Heart right ventricle (tissue), 16 donors: ENCODE results near the gene ANKRD6. TPM values are rescaled to one million over a fixed set of nuclear protein-coding genes. Genes with fewer than 3 reads are reported as not detected.
A peak's percentile ranks its signal among the peaks of the same experiment; 100 is the strongest.

Experiments used
- ATAC-seq, 8 donors: fragments of 200-7000 bp; cut with Tn5 transposase; one replicate each; pipeline ENCODE4 v1.9.1; 2020; ENCODE audit warnings: mild to moderate bottlenecking in 8 of 8, moderate library complexity in 8 of 8, moderate number of reproducible peaks in 1 of 8
- DNase-seq, 2 donors: peaks; one replicate each; pipeline ENCODE4 v3.0.0-alpha.2; 2020
- H3K27ac ChIP-seq, 10 donors: fragments of 200-600 bp; sonication (generic) in 2 of 10; one replicate each; pipeline versions ENCODE4 v1.5.0 to v1.8.0; 2020 to 2022; ENCODE audit warnings: mild to moderate bottlenecking in 3 of 10
- H3K27me3 ChIP-seq, 7 donors: fragments of 200-600 bp; one replicate each; pipeline ENCODE4 v1.8.0; 2021 to 2022; ENCODE audit warnings: mild to moderate bottlenecking in 2 of 7
- H3K36me3 ChIP-seq, 9 donors: fragments of 200-600 bp; sonication (generic) in 1 of 9; one replicate each; pipeline versions ENCODE4 v1.5.0 to v1.8.0; 2020 to 2022; ENCODE audit warnings: mild to moderate bottlenecking in 2 of 9
- H3K4me1 ChIP-seq, 9 donors: fragments of 200-600 bp; sonication (generic) in 1 of 9; one replicate each; pipeline versions ENCODE4 v1.5.0 to v1.8.0; 2020 to 2022; ENCODE audit warnings: mild to moderate bottlenecking in 4 of 9
- H3K4me3 ChIP-seq, 10 donors: fragments of 200-600 bp; sonication (generic) in 2 of 10; one replicate each; pipeline versions ENCODE4 v1.5.0 to v1.8.0; 2020 to 2022; ENCODE audit warnings: mild to moderate bottlenecking in 7 of 10, moderate library complexity in 2 of 10
- H3K9me3 ChIP-seq, 11 donors: fragments of 200-600 bp in 10 of 11; sonication (generic) in 2 of 11; one replicate each; pipeline versions ENCODE4 v1.5.0 to v1.8.0; 2013 to 2022; ENCODE audit warnings: mild to moderate bottlenecking in 2 of 11, control low read depth in 1 of 11, moderate library complexity in 1 of 11
- CTCF ChIP-seq, 9 donors: fragments of 200-600 bp; sonication (generic) in 2 of 9; IDR thresholded peaks; one replicate each; pipeline versions ENCODE4 v1.5.0 to v1.8.0; 2021 to 2022; ENCODE audit warnings: antibody characterized with exemption in 9 of 9, mild to moderate bottlenecking in 5 of 9, moderate library complexity in 1 of 9
- WGBS, 2 donors: extraction: QIAGEN DNeasy Blood & Tissue Kit; methylation state at CpG; one replicate each; pipeline ENCODE4 v1.1.7; 2013; ENCODE audit warnings: inconsistent platforms in 1 of 2; 5-methylcytosine and 5-hydroxymethylcytosine counted together
- intact Hi-C, 10 donors: fragments of 100-400 bp; cut with DNase I; formaldehyde crosslinking; loops; one replicate each; pipeline versions ENCODE4 v1.11.1 to v1.14.2; 2022
- polyA plus RNA-seq, 2 donors: library from polyadenylated mRNA; stranded (reverse); fragments of 200-250 nt; gene quantifications; one replicate each; pipeline ENCODE4 v1.2.3, GENCODE V29; 2013
- total RNA-seq, 10 donors: library from RNA; stranded (reverse); fragmentation: NEBNext Ultra II Directional in 3 of 10; extraction: Animal tissue kit (Norgen Biotek cat#: 25700) in 3 of 10; gene quantifications; one replicate each; pipeline versions ENCODE4 v1.2.1 to v1.2.4, GENCODE V29; 2021 to 2023
- donor health status: Arrhythmogenic right ventricular cardiomyopathy.
- donor health status: ischemic (EF 13 %, LVEDD 7.1; RV severe dilation, severe dysfunction).
- donor health status: healthy with polysubstance abuse.
- donor health status: DM: no; HTN: yes; CAD: no.
- donor health status: DM: no; HTN: no; CAD: no.
- donor health status: ischemic (EF 25% LVEDD 6.9; RV normal size, moderate dysfunction).
- donor health status: ischemic (EF 25% LVEDD 5.7; RV mildly dilated, moderate dysfunction).
- donor health status: healthy.
- donor health status: DM: yes; HTN: yes; CAD: no.
- donor health status: Ischemic cardiomyopathy.
- donor health status: ischemic (EF 35%, LVEDD 5.7; RV mildly dilated, moderate dysfunction).
- donor health status: nonischemic (EF 11% LVEDD 7.7; RV severe dilation, severe dysfunction).
- donor health status: DM: yes; HTN: yes; CAD: no.
- donor health status: PGD.
- donor health status: ischemic (EF 29% LVEDD 5.4; RV normal size, mild dysfunction).
- donor health status: nonischemic (EF 23%, LVEDD 6.1; RV moderate dilation, normal function).

Gene ANKRD6
- total and polyA plus RNA-seq, 12 donors: 2.0 to 18.2 (median 9.6) TPM

GRCh38 chr6:89505847-89506246, 72.9 kb downstream of the ANKRD6 start:
- Histone ChIP-seq H3K9me3 (no peaks in the 10 kb centered on the region), H3K27ac (no peak overlapping the region), H3K4me3 (no peak overlapping the region), H3K36me3 (no peaks in the 10 kb centered on the region), H3K4me1 (peaks cover 0 to 16% (median 0%) of the 10 kb centered on the region in 9 donors), H3K27me3 (no peaks in the 10 kb centered on the region)
- intact Hi-C loops: no loop called here
- DNase-seq (no peak), ATAC-seq (no peak)
- TF ChIP-seq CTCF (IDR thresholded peaks at IDR 0.05): no peak
- 95 to 99% methylated on average over 4 of the region's 4 CpGs for WGBS, 2 donors

- no peak for ATAC-seq
- Histone ChIP-seq H3K9me3 (no peaks in the 10 kb centered on the region), H3K27me3 (no peaks in the 10 kb centered on the region), H3K4me3 (no peak overlapping the region), H3K36me3 (no peaks in the 10 kb centered on the region), H3K4me1 (peaks cover 0 to 16% (median 0%) of the 10 kb centered on the region in 9 donors), H3K27ac (no peak overlapping the region)
- 92% methylated on average over 3 of the region's 3 CpGs for WGBS, 2 donors
- intact Hi-C loops: loop anchor here in 1 of 10 donors (1.0 kb wide), 1 partner anchor 38 kb away; no protein-coding TSS in a partner anchor
- TF ChIP-seq CTCF (IDR thresholded peaks at IDR 0.05): no peak
- DNase-seq: no peak
Observed at GRCh38 chr6:89506716-89507617, 74.0 kb downstream of the ANKRD6 start.

- no peak for DNase-seq
- peaks cover 0 to 16% (median 0%) of the 10 kb centered on the region in 9 donors for H3K4me1 ChIP-seq
- WGBS, 2 donors: 83 to 86% methylated on average over 8 of the region's 8 CpGs
- no peak for ATAC-seq
- intact Hi-C loops: no loop called here
- no peak overlapping the region for H3K4me3 ChIP-seq
- no peaks in the 10 kb centered on the region for H3K36me3 ChIP-seq
- H3K27ac ChIP-seq: no peak overlapping the region
- no peaks in the 10 kb centered on the region for H3K27me3 ChIP-seq
- TF ChIP-seq CTCF (IDR thresholded peaks at IDR 0.05): no peak
- no peaks in the 10 kb centered on the region for H3K9me3 ChIP-seq
Observed at GRCh38 chr6:89508755-89509563, 76.0 kb downstream of the ANKRD6 start.

GRCh38 chr6:89509777-89510281, 76.9 kb downstream of the ANKRD6 start:
- DNase-seq: peak in 1 of 2 donors; percentile 7
- TF ChIP-seq CTCF (IDR thresholded peaks at IDR 0.05): no peak
- peak in 3 of 8 donors; percentile 24 to 60 (median 39) for ATAC-seq
- H3K4me3 ChIP-seq: no peak overlapping the region
- H3K36me3 ChIP-seq: no peaks in the 10 kb centered on the region
- H3K27me3 ChIP-seq: no peaks in the 10 kb centered on the region
- intact Hi-C loops: no loop called here
- H3K4me1 ChIP-seq: peaks cover 0 to 16% (median 0%) of the 10 kb centered on the region in 9 donors
- no peak overlapping the region for H3K27ac ChIP-seq
- H3K9me3 ChIP-seq: no peaks in the 10 kb centered on the region
- 78% methylated on average over 3 of the region's 3 CpGs for WGBS, 2 donors
